Pulmonary artery endothelial cell (primary cell): ENCODE data around the gene ITIH5. TPM values are rescaled to one million over a fixed set of nuclear protein-coding genes. Genes with fewer than 3 reads are reported as not detected.
"Not testable (repeated sequence)": the region's sequence is repeated elsewhere in the genome, so short reads cannot be mapped to it uniquely, and the experiment has no call there.

Source experiments
- DNase-seq: peaks from one replicate; pipeline ENCODE4 v3.0.0-alpha.2; 2011; ENCODE audit warnings: low read depth, low spot score
- total RNA-seq: library from RNA; depleted of rRNA; stranded (reverse); fragments of >200 nt; gene quantifications from 2 replicates; pipeline ENCODE4 v1.2.3, GENCODE V29; 2014

Gene ITIH5
- total RNA-seq, 1 donor from 2014 or later, result not detected

DNA sequence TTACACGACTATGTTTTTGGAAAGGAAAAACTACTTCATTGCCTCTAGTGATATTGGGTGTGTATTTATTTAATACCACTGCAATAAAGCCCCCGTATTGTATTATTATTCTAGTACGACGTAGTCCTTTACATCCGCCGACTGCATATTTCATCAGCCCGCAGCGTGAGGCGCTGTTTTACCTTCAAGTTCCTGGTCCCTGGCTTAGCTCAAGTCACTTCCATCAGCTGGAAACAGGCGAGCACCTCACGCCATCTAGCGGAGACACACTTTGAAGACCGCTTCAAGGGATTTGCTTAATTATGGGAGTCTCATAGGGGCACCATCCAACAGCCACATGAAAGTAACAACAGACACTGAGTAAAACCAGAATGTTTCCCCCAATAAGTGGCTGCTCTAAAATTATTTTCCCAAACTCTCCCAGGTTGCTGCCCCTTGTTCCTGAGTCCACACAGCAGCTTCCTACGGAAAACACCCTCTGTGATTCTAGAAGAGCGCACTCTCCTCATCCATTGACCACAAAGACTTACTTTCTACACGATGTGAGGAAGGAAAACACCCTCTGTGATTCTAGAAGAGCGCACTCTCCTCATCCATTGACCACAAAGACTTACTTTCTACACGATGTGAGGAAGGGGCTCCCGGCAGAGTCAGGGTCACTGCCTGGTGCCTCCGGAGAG, 20.6 kb upstream of the ITIH5 start:
- DNase-seq, result peak; percentile 57

GRCh38 chr10:7686351-7687171, 19.8 kb upstream of the ITIH5 start:
- no peak for DNase-seq

DNA sequence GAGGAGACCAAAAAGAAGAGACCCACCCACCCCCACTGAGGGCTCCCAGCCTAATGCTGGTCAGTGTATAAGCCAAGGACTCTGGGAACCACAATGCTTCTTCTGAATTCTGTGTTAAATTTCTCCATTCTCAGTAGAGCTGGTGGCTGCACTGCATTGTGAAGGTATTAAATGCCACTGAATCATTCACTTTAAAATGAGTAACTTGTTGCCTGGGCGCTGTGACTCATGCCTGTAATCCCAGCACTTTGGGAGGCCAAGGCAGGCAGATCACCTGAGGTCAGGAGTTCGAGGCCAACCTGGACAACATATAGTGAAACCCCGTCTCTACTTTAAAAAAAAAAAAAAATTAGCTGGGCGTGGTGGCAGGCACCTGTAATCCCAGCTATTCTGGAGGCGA, 13.3 kb upstream of the ITIH5 start:
- not testable (repeated sequence) for DNase-seq

- no peak for DNase-seq
These were observed 12.5 kb upstream of the ITIH5 start for GRCh38 chr10:7679256-7679655.

DNA sequence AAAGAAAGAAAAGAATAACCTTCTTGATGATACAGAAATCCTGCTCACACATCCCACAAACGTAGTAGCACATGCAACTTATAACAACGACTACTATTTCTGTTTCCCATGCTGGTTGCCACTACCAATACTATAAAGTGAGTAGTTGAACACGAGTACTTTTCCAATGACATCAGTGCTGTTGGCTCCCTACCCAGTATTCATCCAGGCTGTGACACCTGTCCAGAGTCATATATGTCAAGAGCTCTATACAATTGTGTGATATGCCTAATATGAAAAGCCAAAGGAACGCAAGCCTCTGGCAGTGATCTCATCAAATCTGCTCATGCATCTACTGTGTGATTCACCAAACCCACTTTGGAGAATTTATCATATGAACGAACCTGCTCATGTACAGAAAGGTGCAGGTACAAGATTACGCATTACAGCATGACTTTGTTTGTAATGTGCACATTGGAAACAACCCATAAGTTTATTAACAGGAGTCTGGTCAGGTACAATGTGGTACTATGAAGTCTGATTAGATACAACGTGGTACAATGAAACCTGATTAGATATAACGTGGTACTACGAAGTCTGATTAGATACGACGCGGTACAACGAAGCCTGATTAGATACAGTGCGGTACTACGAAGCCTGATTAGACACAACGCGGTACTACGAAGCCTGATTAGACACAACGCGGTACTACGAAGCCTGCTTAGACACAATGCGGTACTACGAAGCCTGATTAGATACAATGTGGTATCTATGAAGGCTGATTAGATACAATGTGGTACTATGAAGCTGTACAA, 5.8 kb upstream of the ITIH5 start:
- no peak for DNase-seq

DNA sequence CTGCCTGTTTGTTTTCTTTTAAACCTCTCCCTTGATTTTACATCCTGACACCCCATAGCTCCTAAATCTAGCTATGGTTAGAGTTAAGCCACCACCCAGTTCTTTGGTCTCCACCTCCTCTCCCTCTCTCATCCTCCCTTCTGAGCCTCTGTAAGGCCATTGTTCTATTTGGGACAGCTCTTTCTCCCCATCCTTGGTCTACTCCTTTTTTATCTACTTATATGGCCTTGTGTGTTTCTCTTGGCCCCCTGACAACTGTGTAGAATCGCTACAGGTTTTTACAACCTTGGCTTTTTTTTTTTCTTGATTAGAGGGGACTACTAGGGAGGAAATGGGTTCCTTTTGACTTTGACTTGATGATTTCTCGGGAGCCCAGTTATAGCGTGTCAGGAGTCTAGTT, 3.4 kb upstream of the ITIH5 start:
- no peak for DNase-seq

DNA sequence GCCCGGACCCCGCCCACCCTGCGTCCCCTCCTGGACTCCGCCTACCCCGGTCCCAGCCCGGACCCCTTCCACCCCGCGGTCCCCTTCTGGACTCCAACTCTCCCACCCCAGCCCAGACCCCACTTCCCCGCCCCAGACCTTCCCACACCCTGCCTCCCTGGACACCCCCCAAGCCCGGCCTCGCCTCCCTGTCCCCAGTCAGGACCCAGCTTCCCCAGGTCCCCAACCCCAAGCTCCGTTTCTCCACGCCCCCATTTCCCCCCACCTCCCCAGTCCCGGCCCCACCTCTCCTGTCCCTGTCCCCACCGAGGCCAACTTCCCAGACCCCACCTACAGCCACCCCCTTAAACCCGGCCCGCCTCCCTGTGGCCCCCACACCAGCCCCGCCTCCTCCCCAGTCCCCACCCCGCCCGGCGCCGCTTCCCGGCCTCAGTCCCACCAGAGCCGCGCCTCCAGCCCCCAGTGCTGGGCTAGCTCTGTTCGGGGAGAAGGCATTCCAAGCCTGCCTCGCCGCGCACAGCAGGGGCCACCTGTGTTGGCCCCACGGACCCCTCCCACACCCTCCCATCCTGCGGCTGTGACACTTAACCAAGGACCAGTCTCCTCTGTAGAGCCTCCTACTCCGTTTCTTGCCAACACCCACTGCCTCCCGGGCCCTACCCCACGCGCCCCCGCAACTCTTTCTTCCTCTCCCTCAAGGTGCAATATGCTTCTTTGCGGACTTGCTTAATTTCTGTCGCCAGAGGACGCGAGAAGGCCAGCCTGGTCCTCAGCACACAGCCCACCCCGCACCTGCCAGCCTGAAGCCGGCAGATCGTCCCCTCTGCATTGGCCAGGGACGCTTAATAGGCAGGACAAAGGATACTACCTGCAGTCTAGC, 736 bp upstream of the ITIH5 start:
- no peak for DNase-seq

DNA sequence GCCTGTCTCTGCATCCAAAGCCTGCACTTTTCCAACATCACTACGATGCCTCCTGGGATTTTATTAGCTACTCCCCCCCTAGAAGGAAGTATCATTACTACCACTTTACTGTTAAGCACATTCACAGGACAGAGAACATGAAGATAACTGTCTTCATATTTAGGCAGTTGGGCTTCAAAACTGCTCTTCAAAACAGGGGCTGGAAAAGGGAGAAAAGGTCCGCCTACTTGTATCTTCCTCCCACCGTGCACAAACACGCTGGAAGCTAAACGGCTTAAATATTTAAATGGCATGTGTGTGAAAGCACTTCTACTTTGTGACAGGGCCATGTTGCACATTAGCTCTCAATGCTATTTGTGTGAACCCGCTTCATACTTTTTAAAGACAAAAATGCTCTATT, 999 bp downstream of the ITIH5 start:
- no peak for DNase-seq

GRCh38 chr10:7664707-7665106, 2.1 kb downstream of the ITIH5 start:
- DNase-seq, result no peak

DNA sequence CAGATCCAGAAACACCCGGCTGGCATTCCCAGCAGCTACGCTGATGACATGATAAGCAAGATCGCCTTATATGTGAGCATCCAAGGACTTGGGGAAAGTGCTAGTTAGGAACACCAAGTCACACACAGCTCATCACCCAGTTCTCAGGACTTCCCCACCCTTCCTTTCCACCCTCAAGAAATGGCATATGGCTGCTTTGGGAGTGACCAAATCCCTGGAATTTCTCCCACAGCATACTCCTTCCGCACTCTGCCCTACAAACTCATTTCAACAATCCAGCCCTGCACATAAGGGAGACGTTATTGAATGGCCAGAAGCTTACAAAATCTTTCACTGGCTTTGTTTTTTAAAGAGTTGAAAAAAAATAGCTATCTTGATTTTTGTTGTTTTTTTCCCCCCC, 4.2 kb downstream of the ITIH5 start:
- DNase-seq, result no peak

DNA sequence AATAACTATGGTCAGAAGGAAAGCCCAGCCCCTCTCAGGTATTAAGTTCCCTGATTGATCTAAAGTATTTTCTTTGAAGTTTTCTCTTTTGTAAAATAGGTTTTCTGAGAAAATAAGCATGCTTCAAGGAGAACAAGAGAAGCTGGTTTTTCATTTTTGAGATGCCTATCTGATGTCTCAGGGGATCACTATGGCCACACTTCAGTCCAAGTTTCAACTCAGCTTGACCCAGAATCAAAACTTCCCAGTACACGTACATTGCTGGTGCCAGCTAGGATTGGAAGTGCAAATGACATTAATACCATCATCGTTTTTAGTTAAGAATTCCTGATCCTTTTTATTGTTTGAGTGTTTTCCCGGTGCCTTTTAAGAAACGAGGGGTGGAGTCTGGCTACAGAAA, 7.2 kb downstream of the ITIH5 start:
- DNase-seq, result no peak

DNA sequence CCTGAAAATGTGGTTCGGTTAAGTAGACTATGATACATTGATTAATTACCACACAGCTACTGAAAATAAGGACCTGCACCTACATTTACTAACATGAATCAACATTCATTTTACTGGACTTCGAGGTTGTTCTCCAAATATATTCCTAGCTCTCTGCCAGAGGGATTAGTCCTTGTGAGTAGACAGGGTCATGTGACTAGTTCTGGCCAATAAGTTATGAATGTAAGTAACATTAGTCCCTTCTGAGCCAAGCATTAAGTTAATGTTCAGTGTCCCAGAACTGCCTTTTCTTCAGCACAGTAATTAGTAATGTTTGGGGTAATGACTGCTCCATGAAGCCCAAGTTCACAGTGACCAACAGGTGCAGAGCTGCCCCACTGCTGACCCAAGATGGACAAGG, 9.2 kb downstream of the ITIH5 start:
- no peak for DNase-seq

DNA sequence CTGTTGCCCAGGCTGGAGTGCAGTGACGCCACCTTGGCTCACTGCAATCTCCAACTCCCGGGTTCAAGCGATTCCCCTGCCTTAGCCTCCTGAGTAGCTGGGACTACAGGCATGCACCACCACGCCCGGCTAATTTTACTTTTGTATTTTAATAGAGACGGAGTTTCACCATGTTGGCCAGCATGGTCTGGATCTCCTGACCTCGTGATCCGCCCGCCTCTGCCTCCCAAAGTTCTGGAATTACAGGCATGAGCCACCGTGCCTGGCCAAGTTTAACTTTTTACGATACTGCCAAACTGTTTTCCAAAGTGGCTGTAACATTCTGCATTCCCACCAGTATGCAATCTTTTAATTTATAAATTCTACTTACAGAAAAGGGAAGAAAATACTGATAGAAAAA, 9.7 kb downstream of the ITIH5 start:
- DNase-seq, result not testable (repeated sequence)

DNA sequence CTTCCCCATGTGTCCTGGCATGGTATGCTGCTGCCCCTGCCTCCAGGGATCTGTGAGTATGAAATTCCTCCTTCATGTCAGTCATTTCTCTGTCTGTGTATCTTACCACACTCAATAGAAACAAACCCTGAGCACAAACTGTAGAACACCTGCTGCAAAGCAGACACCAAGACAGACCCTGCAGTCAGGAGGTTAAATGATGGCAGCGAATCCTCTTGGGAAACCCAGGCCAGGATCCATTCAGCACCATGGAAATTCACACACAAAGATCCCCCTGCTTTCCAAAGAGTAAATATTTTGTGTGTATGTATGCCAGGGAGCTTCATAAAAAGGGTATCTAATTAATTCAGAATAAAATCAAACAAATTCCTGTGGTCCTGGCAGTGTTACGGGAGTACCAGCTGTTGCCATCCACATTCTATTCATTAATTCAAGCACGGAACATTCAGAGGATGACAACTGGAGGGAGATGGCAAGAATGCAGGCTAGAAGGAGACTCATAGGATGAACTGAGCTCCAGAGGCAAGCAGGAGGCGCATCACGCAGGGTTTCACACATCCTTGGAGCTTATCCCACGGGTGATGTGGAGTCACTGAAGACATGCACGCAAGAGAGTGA, 14.8 kb downstream of the ITIH5 start:
- no peak for DNase-seq

DNA sequence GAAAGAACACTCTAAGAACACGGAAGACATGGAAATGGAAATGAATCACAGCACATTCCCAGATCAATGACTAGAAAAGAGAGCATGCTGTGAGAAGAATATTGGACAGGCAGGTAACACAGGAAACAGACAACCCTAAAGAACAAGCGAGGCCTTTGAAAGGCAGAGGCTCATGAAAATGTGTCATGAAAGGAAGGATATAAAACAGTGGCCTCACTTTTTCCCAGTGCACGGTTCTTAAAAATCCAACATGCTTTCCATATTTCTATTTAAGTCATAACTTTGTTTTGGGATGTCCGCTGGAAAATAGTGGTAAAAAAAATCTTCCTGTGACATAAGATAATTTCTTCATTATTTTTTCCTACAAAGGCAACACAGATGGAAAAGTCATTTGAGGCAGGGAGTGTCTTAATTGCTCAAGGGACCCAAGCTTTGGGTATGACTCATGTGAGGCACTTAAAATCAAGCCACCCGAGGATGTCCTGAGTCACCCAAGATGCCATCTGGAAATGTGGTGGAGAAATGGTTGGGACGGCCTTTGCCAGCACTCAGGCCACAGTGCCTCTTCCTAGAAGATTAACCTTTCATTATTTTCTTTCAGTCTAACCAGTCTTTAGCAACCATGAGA, 17.0 kb downstream of the ITIH5 start:
- DNase-seq, result no peak

GRCh38 chr10:7647062-7647664, 19.6 kb downstream of the ITIH5 start:
- no peak for DNase-seq

- DNase-seq, result no peak
These were observed 24.2 kb downstream of the ITIH5 start for GRCh38 chr10:7642491-7643011.

GRCh38 chr10:7635408-7636125, 31.2 kb downstream of the ITIH5 start:
- no peak for DNase-seq
